Neuronal stem cell (in vitro differentiated cells): ENCODE measurements around the gene KLHDC7B.

Experiments
- DNase-seq: peaks from one replicate; pipeline ENCODE4 v3.0.0-alpha.2; 2013; ENCODE audit warnings: low spot score
- H2AFZ ChIP-seq: one replicate; pipeline ENCODE4 v1.6.1; 2013; ENCODE audit warnings: mild to moderate bottlenecking, low read length, inconsistent platforms
- H2AK5ac ChIP-seq: 2 replicates; pipeline ENCODE4 v1.6.1; 2013; ENCODE audit warnings: low read depth, mild to moderate bottlenecking, inconsistent platforms, low read length, moderate library complexity, mixed read lengths
- H2BK120ac ChIP-seq: 2 replicates; pipeline ENCODE4 v1.6.1; 2013; ENCODE audit warnings: low read depth, mild to moderate bottlenecking, inconsistent platforms, low read length, moderate library complexity, mixed read lengths
- H2BK12ac ChIP-seq: one replicate; pipeline ENCODE4 v1.6.1; 2013; ENCODE audit warnings: low read length, inconsistent platforms
- H2BK15ac ChIP-seq: 2 replicates; pipeline ENCODE4 v1.6.1; 2013; ENCODE audit warnings: mild to moderate bottlenecking, low read length, inconsistent platforms, mixed read lengths
- H2BK5ac ChIP-seq: one replicate; pipeline ENCODE4 v1.6.1; 2013; ENCODE audit warnings: inconsistent platforms, mild to moderate bottlenecking, low read length, moderate library complexity
- H3K14ac ChIP-seq: one replicate; pipeline ENCODE4 v1.6.1; 2013; ENCODE audit warnings: low read length, inconsistent platforms
- H3K18ac ChIP-seq: 2 replicates; pipeline ENCODE4 v1.6.1; 2013; ENCODE audit warnings: low read length, inconsistent platforms
- H3K23ac ChIP-seq: 2 replicates; pipeline ENCODE4 v1.6.1; 2013; ENCODE audit warnings: low read depth, mild to moderate bottlenecking, mixed read lengths, low read length, inconsistent platforms; ENCODE audit not compliant: poor library complexity
- H3K27ac ChIP-seq: replicated peaks from 3 replicates; pipeline ENCODE4 v1.5.1; 2013; ENCODE audit warnings: low read length, inconsistent platforms
- H3K27me3 ChIP-seq, 3 experiments: 2 replicates each; pipeline ENCODE4 v1.6.1; 2013; ENCODE audit warnings: low read length in 3 of 3, mild to moderate bottlenecking in 2 of 3, inconsistent platforms in 1 of 3, low read depth in 1 of 3, mixed read lengths in 1 of 3, moderate library complexity in 1 of 3; ENCODE audit not compliant: control insufficient read depth in 3 of 3, insufficient read depth in 3 of 3
- H3K36me3 ChIP-seq, 2 donors: replicated peaks in 1 of 2; 2 replicates each; pipeline ENCODE4 v1.6.1; 2013; ENCODE audit warnings: low read length in 2 of 2; ENCODE audit not compliant: control insufficient read depth in 2 of 2, insufficient read depth in 2 of 2
- H3K4ac ChIP-seq: 2 replicates; pipeline ENCODE4 v1.6.1; 2013; ENCODE audit warnings: inconsistent platforms, mild to moderate bottlenecking, low read length, moderate library complexity
- H3K4me1 ChIP-seq, 2 donors: 1 replicate in 1 of 2; 2 replicates in 1 of 2; pipeline ENCODE4 v1.6.1; 2013; ENCODE audit warnings: low read length in 2 of 2, low read depth in 1 of 2; ENCODE audit not compliant: control insufficient read depth in 2 of 2, insufficient read depth in 1 of 2
- H3K4me2 ChIP-seq: one replicate; pipeline ENCODE4 v1.6.1; 2013; ENCODE audit warnings: mild to moderate bottlenecking, low read length, inconsistent platforms; ENCODE audit not compliant: insufficient read depth, poor library complexity, severe bottlenecking
- H3K4me3 ChIP-seq, 2 donors: 2 replicates each; pipeline ENCODE4 v1.5.1; 2013; ENCODE audit warnings: low read length in 2 of 2, mild to moderate bottlenecking in 2 of 2, inconsistent platforms in 1 of 2, moderate library complexity in 1 of 2
- H3K79me1 ChIP-seq: one replicate; pipeline ENCODE4 v1.6.1; 2013; ENCODE audit warnings: low read depth, mild to moderate bottlenecking, inconsistent platforms, low read length, moderate library complexity
- H3K9ac ChIP-seq: one replicate; pipeline ENCODE4 v1.6.1; 2013; ENCODE audit warnings: mild to moderate bottlenecking, low read depth, low read length, inconsistent platforms; ENCODE audit not compliant: poor library complexity
- H3K9me3 ChIP-seq, 2 donors: replicated peaks in 1 of 2; 2 replicates each; pipeline versions ENCODE3 to v1.6.1; 2013; ENCODE audit warnings: low read length in 2 of 2, mild to moderate bottlenecking in 2 of 2, inconsistent platforms in 1 of 2, low read depth in 1 of 2, mixed read lengths in 1 of 2, moderate library complexity in 1 of 2; ENCODE audit not compliant: control insufficient read depth in 2 of 2, insufficient read depth in 1 of 2
- H4K8ac ChIP-seq: one replicate; pipeline ENCODE4 v1.6.1; 2013; ENCODE audit warnings: low read depth, mild to moderate bottlenecking, inconsistent platforms, low read length, moderate library complexity
- H4K91ac ChIP-seq: one replicate; pipeline ENCODE4 v1.6.1; 2013; ENCODE audit warnings: low read length, low read depth, mild to moderate bottlenecking, inconsistent platforms; ENCODE audit not compliant: poor library complexity
- WGBS, 2 donors: extraction: QIAGEN DNeasy Blood & Tissue Kit; methylation state at CpG; one replicate each; pipeline ENCODE4 v1.1.7; 2013; ENCODE audit warnings: missing lambda C conversion rate in 2 of 2, mixed read lengths in 1 of 2; ENCODE audit not compliant: insufficient read length in 2 of 2, insufficient replicate concordance in 1 of 2; ENCODE audit errors: extremely low coverage in 2 of 2; 5-methylcytosine and 5-hydroxymethylcytosine counted together

The KLHDC7B gene

DNA sequence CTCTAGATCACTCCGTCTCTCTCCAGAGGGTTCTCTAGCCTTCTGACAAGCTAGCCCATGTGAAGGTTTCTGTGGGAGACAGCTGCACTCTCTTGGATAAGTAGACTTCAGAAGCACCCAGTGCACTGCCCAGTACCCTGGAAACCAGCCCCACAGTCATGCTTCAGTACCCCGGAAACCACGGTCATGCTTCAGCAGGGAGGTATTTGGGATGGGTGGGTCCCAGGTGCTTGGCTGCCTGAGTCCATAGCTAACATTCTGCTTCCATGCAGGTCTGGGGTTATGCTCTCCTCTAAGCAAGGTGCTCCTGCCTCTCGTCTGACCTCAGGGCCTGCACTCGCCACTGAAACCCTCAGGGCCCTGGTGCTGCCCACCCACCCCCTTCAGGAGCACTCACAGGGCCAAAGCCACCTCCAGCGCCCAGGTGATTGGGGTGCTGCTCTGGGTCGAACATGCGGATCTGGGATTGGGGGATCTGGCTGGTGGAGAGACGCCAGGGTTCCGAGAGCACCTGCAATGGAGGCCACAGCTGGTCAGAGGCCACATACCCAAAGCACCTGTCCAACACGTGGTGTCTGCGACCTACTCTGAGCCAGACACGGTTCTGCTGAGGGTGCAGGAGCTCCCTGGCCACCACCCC, 24.3 kb downstream of the KLHDC7B start:
- H3K4ac ChIP-seq: no peak overlapping the region
- no peak overlapping the region for H3K14ac ChIP-seq
- no peak overlapping the region for H2BK12ac ChIP-seq
- no peak overlapping the region for H2AK5ac ChIP-seq
- no peak for DNase-seq
- H3K23ac ChIP-seq: no peak overlapping the region
- H3K79me1 ChIP-seq: peaks cover 1% of the 10 kb centered on the region
- H3K36me3 ChIP-seq: peaks cover 54 to 72% of the 10 kb centered on the region in 2 donors
- WGBS, 2 donors: no CpG with 5 or more reads among the region's 13 CpGs
- H3K4me3 ChIP-seq: no peak overlapping the region
- no peaks in the 10 kb centered on the region for H3K9me3 ChIP-seq
- H3K27me3 ChIP-seq: no peaks in the 10 kb centered on the region
- H3K4me1 ChIP-seq: no peaks in the 10 kb centered on the region
- H2BK5ac ChIP-seq: no peak overlapping the region
- H3K9ac ChIP-seq: peak overlapping the region; percentile 9
- H4K8ac ChIP-seq: no peak overlapping the region
- no peak overlapping the region for H3K4me2 ChIP-seq
- H3K27ac ChIP-seq: no peak overlapping the region
- no peak overlapping the region for H4K91ac ChIP-seq
- no peak overlapping the region for H2BK15ac ChIP-seq
- no peak overlapping the region for H2AFZ ChIP-seq
- no peak overlapping the region for H2BK120ac ChIP-seq
- no peak overlapping the region for H3K18ac ChIP-seq

- WGBS, 2 donors: no CpG with 5 or more reads among the region's 12 CpGs
- no peak for DNase-seq
- Histone ChIP-seq H3K14ac (no peak overlapping the region), H2BK120ac (no peak overlapping the region), H3K18ac (no peak overlapping the region), H4K91ac (no peak overlapping the region), H3K4me2 (no peak overlapping the region), H3K36me3 (peaks cover 56 to 72% of the 10 kb centered on the region in 2 donors), H4K8ac (no peak overlapping the region), H2BK12ac (no peak overlapping the region), H2AK5ac (no peak overlapping the region), H3K9me3 (no peaks in the 10 kb centered on the region), H3K4me1 (no peaks in the 10 kb centered on the region), H3K27me3 (no peaks in the 10 kb centered on the region), H3K4ac (no peak overlapping the region), H3K9ac (no peak overlapping the region), H3K79me1 (peaks cover 1% of the 10 kb centered on the region), H2AFZ (no peak overlapping the region), H3K4me3 (no peak overlapping the region), H3K27ac (no peak overlapping the region), H2BK5ac (no peak overlapping the region), H3K23ac (no peak overlapping the region), H2BK15ac (no peak overlapping the region)
Observed at GRCh38 chr22:50570861-50571260, 25.2 kb downstream of the KLHDC7B start.

DNA sequence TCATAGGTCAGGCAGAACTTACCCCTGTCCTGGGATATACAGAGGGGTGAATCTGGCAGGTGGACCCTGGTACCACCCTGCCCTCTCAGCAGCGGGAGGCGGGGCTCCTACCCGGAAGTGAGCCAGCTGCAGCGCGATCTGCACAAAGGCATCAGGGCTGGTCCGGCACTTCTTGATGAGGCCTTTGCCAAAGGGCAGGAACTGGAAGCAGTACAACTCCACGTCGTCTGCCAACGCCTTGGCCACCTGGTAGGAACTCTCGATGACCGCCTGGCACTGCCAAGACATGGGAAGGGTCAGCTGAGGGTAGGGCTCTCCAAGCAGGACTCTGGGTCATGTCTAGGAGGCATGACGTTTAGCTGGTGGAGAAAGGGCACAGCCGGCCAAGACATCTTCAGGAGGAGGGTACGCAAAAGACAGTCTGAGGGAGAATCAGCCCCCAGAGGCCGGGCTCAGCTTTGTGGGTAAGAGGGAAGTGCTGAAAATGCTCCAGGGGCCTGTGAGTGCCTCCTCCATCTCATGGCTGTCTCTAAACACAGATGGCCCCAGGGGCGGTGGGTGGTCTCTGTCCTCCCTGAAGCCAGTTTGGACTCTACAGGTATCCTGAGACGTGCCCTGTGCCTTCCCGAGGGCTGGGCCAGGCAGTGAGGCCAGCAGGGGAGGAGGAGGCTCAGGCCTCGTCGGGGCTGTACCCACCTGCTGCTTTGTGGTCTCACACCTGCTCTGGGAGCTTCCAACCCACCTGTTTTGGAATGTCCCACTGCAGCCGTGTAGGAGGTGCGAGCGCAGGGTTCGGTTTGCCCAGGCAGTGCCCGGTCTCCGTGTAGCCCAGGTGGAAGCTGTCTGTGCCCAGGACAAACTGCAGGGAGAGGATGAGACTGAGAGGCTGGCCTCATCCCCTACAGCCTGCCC, 25.8 kb downstream of the KLHDC7B start:
- no peak overlapping the region for H2BK15ac ChIP-seq
- H3K4ac ChIP-seq: no peak overlapping the region
- no peak overlapping the region for H2BK120ac ChIP-seq
- no peak overlapping the region for H3K14ac ChIP-seq
- no peak overlapping the region for H2BK12ac ChIP-seq
- no peak overlapping the region for H3K9ac ChIP-seq
- H3K4me1 ChIP-seq: no peaks in the 10 kb centered on the region
- H3K27me3 ChIP-seq: no peaks in the 10 kb centered on the region
- H3K4me2 ChIP-seq: no peak overlapping the region
- H3K23ac ChIP-seq: peak overlapping the region; percentile 40
- no peak overlapping the region for H4K8ac ChIP-seq
- no peak overlapping the region for H2BK5ac ChIP-seq
- no peak overlapping the region for H2AK5ac ChIP-seq
- peaks cover 63 to 72% of the 10 kb centered on the region in 2 donors for H3K36me3 ChIP-seq
- H3K79me1 ChIP-seq: peaks cover 4% of the 10 kb centered on the region
- no peak overlapping the region for H3K18ac ChIP-seq
- H2AFZ ChIP-seq: no peak overlapping the region
- DNase-seq: no peak
- H3K9me3 ChIP-seq: no peaks in the 10 kb centered on the region
- WGBS, 2 donors: no CpG with 5 or more reads among the region's 26 CpGs
- no peak overlapping the region for H3K4me3 ChIP-seq
- H4K91ac ChIP-seq: no peak overlapping the region
- H3K27ac ChIP-seq: no peak overlapping the region

GRCh38 chr22:50572965-50573364, 27.3 kb downstream of the KLHDC7B start:
- Histone ChIP-seq H4K8ac (peak overlapping the region; percentile 92), H3K27me3 (no peaks in the 10 kb centered on the region), H3K4me3 (peak overlapping the region in 1 of 2 donors; percentile 22), H2AK5ac (no peak overlapping the region), H3K9me3 (no peaks in the 10 kb centered on the region), H3K14ac (no peak overlapping the region), H3K4me2 (no peak overlapping the region), H2AFZ (no peak overlapping the region), H3K4me1 (no peaks in the 10 kb centered on the region), H3K27ac (no peak overlapping the region), H2BK120ac (no peak overlapping the region), H3K79me1 (peaks cover 4% of the 10 kb centered on the region), H2BK12ac (no peak overlapping the region), H4K91ac (no peak overlapping the region), H2BK15ac (no peak overlapping the region), H2BK5ac (peak overlapping the region; percentile 22), H3K18ac (no peak overlapping the region), H3K4ac (peak overlapping the region; percentile 37), H3K9ac (no peak overlapping the region), H3K23ac (peak overlapping the region; percentile 52), H3K36me3 (peaks cover 70 to 75% of the 10 kb centered on the region in 2 donors)
- WGBS, 2 donors: no CpG with 5 or more reads among the region's 11 CpGs
- DNase-seq: no peak
